GM18909 (cell line): ENCODE data around the gene ADGRL2.

Source experiments
- ATAC-seq: cut with Tn5 transposase; IDR thresholded peaks from one replicate; pipeline ENCODE4 v1.9.1; 2021; ENCODE audit warnings: mild to moderate bottlenecking; ENCODE audit not compliant: unreplicated experiment, poor library complexity

ADGRL2 gene

GRCh38 chr1:81974222-81974841, 173.6 kb downstream of the ADGRL2 start:
- ATAC-seq, result no peak

- no peak for ATAC-seq
These were observed 174.3 kb downstream of the ADGRL2 start for GRCh38 chr1:81974883-81975555.

- ATAC-seq, result no peak
These were observed 175.8 kb downstream of the ADGRL2 start for GRCh38 chr1:81976539-81976938.

- no peak for ATAC-seq
These were observed 178.2 kb downstream of the ADGRL2 start for GRCh38 chr1:81978945-81979344.

- ATAC-seq, result no peak
These were observed 181.8 kb downstream of the ADGRL2 start for GRCh38 chr1:81982523-81982922.

- ATAC-seq, result no peak
These were observed 188.8 kb downstream of the ADGRL2 start for GRCh38 chr1:81989524-81989923.

GRCh38 chr1:81990241-81990640, 189.5 kb downstream of the ADGRL2 start:
- ATAC-seq, result no peak

- no peak for ATAC-seq
These were observed 197.4 kb downstream of the ADGRL2 start for GRCh38 chr1:81998165-81998564.

GRCh38 chr1:81999364-81999763, 198.6 kb downstream of the ADGRL2 start:
- ATAC-seq, result no peak

GRCh38 chr1:82000221-82000620, 199.5 kb downstream of the ADGRL2 start:
- no peak for ATAC-seq

- ATAC-seq, result no peak
These were observed 200.6 kb downstream of the ADGRL2 start for GRCh38 chr1:82001345-82001744.

- ATAC-seq, result no peak
These were observed 207.1 kb downstream of the ADGRL2 start for GRCh38 chr1:82007804-82008203.

- ATAC-seq, result no peak
These were observed 213.0 kb downstream of the ADGRL2 start for GRCh38 chr1:82013702-82014101.

GRCh38 chr1:82015444-82015843, 214.7 kb downstream of the ADGRL2 start:
- no peak for ATAC-seq

GRCh38 chr1:82018319-82018718, 217.6 kb downstream of the ADGRL2 start:
- no peak for ATAC-seq

GRCh38 chr1:82019508-82019907, 218.8 kb downstream of the ADGRL2 start:
- no peak for ATAC-seq

- no peak for ATAC-seq
These were observed 230.1 kb downstream of the ADGRL2 start for GRCh38 chr1:82030830-82031229.

- ATAC-seq, result no peak
These were observed 231.3 kb downstream of the ADGRL2 start for GRCh38 chr1:82032068-82032467.

- no peak for ATAC-seq
These were observed 234.1 kb downstream of the ADGRL2 start for GRCh38 chr1:82034812-82035211.
